HG03354 (cell line): ENCODE data around the gene SH2D1B.
"Not testable (repeated sequence)": the region's sequence is repeated elsewhere in the genome, so short reads cannot be mapped to it uniquely, and the experiment has no call there.

Source experiments
- ATAC-seq: cut with Tn5 transposase; IDR thresholded peaks from one replicate; pipeline ENCODE4 v1.9.1; 2021; ENCODE audit warnings: mild to moderate bottlenecking; ENCODE audit not compliant: unreplicated experiment, poor library complexity, severe bottlenecking

Gene SH2D1B

DNA sequence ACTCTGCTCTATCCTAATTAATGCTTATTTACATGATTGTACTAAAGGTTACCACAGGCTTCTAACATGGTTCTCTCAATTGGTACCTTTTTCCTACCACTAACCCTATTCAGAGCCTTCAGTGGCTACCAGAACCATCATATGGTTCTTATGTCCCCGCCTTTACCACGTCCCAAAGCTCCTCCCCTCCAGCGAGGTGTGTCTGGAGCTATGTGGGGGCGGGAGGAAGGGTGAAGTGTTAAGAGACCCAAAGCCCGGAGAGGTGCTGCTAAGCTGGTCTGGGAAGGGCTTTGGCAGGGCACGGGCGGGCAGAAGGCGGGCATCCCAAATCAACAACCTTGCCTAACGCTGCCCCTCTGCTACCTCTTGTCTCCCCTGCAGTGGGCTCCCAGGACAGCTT is 45.3 kb downstream of the SH2D1B start:
- ATAC-seq: no peak

DNA sequence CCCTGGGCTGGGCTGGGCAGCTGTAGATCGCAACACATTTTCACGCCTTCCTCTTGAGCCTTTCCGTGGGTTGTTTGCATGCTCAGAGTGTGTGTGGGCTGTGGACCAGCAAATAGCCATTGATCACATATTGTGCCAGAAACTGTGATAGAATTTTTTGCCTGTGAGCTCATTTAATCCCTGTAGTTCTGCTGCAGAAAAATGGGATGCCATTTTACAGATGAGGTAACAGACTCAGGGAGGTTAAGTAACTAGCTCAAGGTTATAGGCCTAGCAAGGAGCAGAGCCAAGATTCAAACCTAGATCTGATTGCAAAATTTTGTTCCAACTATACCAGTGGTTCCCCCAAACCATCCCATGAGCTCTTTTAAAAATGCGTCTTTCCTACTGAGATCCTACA is 45.8 kb downstream of the SH2D1B start:
- ATAC-seq: no peak

DNA sequence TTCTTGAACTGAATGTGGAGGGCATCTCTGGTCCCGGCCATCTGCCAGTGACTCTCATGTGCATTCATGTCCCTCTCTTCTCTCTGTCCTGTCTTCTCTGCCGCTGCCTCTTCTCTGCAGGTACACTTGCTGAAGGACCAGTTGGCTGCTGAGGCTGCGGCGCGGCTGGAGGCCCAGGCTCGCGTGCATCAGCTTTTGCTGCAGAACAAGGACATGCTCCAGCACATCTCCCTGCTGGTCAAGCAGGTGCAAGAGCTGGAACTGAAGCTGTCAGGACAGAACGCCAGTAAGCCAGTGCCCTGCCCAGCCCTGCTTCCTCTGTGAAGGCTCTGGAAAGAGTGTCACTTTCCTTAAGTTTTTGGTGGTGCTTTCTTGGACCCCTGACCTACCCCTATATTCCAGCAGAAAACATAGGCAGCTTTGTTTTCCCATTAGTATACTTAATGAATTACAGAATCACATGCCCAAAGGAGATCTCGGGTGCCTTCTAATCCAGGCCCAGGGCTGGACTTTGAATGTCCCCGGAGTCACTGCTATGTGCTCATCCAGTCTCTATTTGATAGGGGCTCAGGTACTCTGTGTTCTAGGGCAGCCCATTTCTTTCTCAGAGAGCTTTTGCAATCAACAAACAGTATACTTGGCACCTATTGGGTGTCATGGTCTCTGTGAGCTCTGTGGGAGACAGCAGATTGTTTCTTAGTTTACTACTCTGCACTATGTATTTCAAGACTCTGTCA is 46.5 kb downstream of the SH2D1B start:
- no peak for ATAC-seq

DNA sequence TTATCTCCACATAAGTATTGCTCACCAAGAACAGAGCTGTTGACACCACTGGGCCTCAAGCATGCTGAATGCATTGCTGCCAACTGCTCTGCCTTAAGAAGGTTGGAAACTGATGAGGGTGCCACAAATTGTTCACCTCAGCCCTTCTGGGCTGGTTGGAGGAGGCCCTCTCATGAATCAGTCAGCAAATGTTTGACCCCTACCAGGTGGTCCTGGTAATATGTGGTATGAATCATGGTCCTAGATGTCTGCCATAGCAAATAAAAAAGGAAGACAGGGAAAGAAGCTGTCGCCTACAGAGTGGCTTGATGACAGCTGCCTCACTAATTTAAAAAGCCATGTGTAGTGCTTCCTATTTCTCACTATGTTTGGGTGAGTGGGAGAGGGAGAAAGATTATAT is 47.4 kb downstream of the SH2D1B start:
- ATAC-seq: no peak

DNA sequence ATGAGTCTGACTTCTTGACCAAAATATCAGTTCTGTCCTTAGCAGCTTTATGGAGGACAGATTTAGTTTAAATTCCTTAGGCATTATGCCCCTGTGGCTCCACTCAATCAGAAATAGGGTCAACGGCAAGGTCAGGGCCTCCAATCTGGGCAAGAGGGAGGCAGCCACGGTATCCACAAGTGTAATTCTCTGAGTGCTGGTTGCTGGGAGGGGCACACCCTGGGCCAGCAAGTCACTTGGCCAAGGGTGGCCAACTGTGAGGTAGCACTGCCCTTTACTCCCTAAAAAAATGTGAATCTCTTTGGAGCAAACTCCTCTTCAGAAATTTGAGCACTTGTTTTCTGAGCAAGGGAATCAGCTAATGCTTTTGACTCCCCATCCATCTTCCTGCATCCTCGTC is 48.1 kb downstream of the SH2D1B start:
- no peak for ATAC-seq

DNA sequence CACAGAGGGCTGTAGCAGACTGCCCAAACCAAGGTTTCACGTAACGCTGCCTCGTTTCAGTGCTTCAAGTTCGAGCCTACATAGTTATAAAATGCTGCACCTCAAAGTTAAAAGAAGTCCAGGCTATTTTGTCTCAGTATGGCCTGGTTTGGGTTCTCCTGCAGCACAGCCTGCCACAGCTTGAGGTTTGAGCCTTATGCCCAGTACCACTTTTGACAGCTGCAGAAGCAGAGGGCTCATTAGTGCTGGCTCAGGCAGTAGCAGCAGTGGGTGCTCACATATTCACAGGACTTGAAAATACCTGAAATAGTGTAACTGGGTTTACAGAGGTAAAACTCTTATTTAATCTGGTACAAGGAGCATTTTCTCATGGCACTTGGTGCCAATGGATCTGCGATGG is 50.6 kb downstream of the SH2D1B start:
- ATAC-seq: peak; percentile 53

DNA sequence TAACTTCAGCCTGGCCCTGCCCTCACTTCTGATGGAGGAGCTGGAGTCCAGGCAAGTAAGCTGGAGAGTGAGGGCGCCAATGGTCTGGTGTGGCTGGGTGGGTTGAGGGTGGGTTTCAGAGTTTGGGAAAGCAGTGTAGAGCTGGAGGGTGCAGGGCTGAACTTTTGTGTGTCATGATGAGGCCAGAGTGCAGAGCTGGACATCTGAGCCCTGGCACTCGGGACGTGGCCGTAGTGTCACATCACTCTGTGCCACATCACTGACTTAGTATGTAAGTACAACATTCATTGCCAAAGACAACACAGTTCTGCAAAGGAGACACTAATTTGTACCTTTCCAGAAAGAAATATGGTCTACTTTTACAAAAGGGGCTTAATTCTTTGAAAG is 51.1 kb downstream of the SH2D1B start:
- no peak for ATAC-seq

DNA sequence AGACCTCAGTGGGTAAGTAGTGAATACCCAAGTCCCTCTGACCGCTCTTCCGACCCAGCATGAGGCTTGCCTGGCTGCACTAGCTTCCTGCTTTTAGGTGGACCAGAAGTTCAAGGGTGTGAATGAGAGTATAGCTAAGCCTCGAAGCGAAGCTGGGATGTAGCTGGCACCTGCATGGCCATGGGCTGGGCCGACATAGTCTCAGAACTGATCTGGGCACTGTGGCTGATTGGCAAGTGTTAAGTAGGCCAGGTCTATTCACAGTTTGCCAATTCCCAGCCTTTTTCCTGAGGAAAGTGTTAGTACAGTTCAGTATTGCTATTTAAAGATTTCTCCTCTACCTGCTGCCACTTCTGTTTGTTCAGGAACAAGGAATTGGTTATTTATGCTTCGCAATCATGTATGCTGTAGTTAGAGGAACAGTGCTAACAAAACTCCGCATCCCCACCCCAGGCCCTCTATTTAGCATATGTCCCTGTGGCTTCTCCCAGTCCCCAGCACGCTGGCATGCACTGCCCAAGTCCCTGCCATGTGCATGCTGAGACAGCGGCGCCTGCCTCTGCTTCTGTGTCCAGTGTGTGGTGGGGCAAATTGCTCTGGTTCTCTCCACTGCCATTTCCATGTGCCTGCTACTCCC is 51.6 kb downstream of the SH2D1B start:
- ATAC-seq: no peak

DNA sequence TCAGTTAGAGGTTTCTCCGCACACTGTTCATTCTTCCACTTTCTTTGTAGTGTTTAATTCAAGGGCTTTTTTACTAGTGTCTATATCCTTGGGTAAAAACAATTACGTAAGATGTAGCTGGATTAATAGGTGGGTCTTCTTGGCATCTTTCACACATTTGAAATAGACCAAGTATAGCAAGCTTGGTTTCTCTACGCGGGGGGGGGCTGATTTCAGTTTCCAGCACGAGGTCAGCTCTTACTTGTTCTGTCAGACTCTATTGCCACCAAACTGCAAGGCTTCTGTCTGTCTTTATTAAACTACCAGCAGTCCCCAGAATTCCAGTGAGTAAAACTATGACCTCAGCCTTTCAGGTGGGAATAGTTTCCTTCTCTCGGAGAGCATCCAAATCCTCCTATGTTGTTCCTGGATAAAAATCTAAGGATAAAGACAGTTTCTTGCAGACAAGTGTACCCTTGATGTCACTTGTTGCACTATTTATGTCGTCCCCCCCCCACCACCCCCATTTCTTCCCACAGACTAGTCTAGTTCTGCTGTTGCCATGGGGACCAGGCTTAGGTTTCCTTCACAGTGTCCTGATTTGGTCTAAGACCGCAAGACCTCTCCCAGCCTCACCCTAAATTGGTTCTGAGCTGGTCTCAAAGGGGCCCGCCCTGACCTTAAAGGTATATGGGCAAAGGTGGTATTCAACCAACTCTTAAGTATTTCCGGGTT is 52.3 kb downstream of the SH2D1B start:
- ATAC-seq: no peak

DNA sequence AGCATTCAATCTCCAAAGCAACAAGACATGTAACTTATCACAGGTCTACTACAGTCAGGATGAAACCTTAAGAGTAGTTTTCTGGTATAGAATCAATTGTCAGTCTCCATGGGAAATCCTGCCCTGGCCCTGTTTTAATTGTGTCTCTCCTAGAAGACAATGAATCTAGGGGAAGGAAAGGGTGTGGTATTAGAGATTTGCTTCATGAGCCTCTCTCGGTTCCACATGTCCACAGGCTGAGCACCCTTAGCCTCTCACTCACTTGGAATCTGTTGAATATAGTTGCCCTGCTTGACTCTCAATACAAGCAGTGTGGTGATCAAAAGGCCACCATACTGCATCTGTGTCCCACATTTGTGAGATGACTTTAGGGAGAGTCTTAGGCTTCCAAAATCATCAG is 53.0 kb downstream of the SH2D1B start:
- no peak for ATAC-seq

DNA sequence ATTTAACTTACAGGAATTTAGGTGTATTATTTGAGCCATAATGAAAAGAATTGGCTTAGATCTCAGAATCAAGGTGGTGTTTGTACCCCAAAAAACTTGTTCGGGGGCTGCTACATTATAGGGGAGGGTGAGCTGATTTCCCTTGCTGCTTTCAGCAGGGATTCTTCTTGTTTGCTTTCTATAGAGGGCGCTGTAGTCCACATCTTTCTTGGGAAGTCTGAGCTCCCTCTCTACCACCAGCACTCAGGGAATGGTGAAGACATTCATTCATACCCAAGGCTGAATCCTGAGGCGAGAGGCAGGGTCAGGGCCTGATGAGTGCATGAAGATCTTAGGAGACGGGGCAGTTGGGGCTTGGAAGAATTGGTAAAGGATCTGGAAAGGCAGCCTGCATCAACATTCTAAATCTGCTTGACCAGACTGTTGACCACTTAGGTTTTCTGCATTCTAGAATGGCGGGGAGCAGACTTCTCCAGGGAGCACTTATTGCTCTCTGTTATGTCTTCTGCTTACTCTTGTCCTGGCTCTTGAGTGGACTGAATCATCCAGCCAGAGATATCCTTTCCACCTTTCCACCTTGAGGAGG is 54.2 kb downstream of the SH2D1B start:
- ATAC-seq: no peak

DNA sequence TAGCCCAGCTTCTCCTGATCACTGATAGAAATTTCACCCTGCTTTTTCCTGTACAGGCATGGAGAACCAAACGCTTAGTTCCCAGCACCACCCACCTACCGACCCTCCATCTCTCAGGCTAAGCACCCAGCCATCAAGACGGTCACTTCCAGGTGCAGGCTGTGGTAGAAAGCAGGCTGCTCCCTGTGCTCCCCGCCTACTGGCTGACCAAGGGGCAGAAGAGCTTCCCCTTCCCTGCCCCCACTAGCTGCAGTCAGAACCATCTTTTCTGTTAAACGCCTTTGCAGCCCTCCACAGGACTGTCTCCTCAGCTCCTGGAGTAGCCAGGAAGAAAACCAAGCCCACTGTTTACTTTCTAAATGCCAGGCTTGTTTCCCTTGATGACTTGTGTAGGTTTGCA is 58.2 kb downstream of the SH2D1B start:
- no peak for ATAC-seq

DNA sequence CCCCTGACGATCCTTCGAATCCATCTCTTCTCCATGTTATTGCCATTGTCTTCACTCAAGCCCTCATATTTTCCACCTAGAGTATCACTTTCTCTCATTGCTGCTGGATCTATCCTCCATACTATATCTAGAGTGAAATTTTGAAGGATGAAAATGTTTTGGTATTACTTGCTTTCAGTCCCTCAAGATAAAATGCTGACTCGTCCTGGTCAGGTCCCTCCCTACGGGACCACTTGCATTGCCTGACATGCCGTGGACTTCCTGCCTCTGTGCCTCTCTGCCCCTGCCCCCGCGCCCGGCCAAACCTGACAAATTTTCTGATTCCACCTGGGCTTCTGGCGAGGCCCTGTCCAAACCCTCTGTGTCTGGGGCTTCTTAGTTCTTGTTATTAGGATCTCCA is 58.9 kb downstream of the SH2D1B start:
- no peak for ATAC-seq

DNA sequence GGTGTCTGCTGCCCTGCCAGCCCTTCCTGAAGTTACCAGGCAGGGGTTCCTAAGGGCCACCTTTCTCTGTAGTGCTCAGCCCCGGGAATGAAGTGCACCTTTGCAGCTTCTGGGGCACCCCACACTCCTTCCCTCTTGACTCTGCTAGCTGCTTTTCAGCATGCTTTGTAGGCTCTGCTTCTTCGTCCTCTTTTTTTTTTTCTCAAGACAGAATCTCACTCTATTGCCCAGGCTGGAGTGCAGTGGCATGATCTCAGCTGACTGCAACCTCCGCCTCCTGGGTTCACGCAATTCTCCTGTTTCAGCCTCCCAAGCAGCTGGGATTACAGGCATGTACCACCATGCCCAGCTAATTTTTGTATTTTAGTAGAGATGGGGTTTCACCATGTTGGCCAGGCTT is 60.1 kb downstream of the SH2D1B start:
- not testable (repeated sequence) for ATAC-seq

DNA sequence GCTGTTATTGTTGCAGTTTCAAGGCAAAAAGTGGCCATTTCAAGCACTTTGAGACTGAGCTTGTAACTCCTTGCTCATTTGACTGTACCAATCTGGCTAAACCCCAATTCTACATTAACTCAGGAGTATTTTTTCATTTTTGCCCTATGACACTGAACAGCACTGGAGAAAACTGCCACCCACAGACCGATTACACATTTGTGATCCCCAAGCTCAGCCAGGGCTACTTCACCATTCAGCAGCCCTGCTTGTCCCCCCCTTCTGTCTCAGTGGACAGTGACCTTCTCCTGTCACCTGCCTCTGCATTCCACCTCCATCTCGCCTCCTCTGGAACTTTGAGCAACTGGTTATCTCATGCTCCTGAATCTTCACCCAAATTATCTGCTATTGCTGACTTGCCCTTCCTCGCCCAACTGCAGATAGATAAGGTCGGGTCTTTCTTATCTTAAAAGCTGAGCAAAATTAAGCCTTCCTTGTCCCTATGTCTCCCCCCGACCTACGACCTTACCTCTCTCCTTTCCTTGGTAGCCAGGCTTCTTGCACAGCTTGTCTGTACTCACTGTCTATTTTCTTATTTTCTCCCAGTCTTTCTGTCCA is 60.6 kb downstream of the SH2D1B start:
- ATAC-seq: no peak

DNA sequence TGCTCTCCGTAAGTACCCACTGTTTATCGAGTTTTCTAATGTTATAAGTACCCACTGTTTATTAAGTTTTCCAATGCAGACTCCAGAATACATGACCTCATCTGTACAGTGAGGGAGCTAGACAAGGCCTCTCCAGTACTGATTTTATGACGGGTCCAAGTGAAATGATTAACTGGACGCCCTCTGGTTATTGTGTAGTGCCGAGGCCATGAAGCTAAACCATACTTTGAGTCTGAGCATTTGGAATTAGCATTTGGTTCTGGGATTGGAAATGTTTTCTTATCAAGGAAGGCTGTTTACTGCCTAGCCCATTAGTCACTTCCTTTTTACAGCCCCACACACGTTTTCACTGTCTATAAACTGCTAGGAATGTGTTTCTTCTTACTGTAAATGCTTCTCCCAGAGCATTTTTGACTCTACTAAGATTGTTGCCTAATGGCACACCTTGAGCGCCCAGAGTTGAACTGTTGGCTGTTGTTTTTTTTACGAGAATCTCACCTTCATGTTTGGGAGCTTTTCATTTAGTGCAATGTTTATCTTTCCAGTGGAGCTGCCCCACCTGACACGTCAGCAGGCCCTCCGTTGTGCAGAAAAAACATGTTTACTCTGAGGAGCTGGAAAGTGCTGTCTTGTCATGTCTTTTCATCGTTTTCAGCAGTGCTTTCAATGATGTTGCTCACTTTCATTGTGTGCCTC is 62.2 kb downstream of the SH2D1B start:
- ATAC-seq: no peak

DNA sequence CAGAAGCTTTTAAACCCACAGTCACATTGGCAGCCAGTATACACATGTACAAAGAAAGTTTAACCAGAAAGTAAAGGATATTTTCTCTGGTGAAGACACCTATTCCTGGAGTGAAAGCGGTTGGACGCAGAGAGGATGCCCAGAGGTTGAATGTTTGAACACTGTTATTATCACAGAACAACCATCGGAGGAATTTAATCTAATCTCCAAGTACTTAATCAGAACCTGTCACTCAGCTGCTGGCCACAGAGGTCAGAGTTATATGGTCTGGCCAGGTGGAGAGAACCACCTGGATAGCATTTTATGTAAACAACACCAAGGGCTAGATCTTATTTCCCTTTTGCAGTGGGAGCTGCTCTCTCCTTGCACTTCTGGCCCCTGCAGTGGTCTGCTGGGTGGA is 64.7 kb downstream of the SH2D1B start:
- ATAC-seq: no peak
